A673 (cell line): ENCODE results near the gene IPO8. TPM values are rescaled to one million over a fixed set of nuclear protein-coding genes. Genes with fewer than 3 reads are reported as not detected.

Experiments used
- BruUV-seq: library from RNA; stranded (reverse); fragments of 400-500 nt; replicated peaks from 2 replicates; lab custom pipeline; 2021; lab: Mats Ljungman, UMichigan
- CTCF ChIA-PET: fragments of 300-600 bp; sonication (Branson Sonifier 250); formaldehyde crosslinking; loops from one replicate; lab custom pipeline; 2022; ENCODE audit warnings: antibody characterized with exemption; lab: Charles Lee
- POLR2A ChIA-PET: fragments of 300-600 bp; sonication (Branson Sonifier 250); formaldehyde crosslinking; loops from one replicate; lab custom pipeline; 2022; ENCODE audit warnings: antibody characterized with exemption; ENCODE audit not compliant: low non-redundant PET; lab: Charles Lee
- DNase-seq: peaks from one replicate; pipeline ENCODE4 v3.0.0-alpha.2; 2015; ENCODE audit warnings: low spot score
- H3K27ac ChIP-seq: fragments of 200-600 bp; sonication (generic); 2 replicates; pipeline ENCODE4 v1.5.1; 2016; ENCODE audit warnings: mixed run types, low read depth, mild to moderate bottlenecking, mixed read lengths, antibody characterized with exemption, low read length; ENCODE audit not compliant: poor library complexity, severe bottlenecking
- H3K27me3 ChIP-seq: fragments of 200-600 bp; sonication (generic); replicated peaks from 2 replicates; pipeline ENCODE4 v1.6.1; 2017; ENCODE audit warnings: mixed run types, low read depth, mild to moderate bottlenecking, mixed read lengths, antibody characterized with exemption, low read length; ENCODE audit not compliant: insufficient read depth, poor library complexity
- H3K36me3 ChIP-seq: fragments of 200-600 bp; sonication (generic); 2 replicates; pipeline ENCODE4 v1.6.1; 2016; ENCODE audit warnings: mixed run types, mild to moderate bottlenecking, mixed read lengths, antibody characterized with exemption, low read length; ENCODE audit not compliant: insufficient read depth, poor library complexity, severe bottlenecking
- H3K4me1 ChIP-seq: fragments of 200-600 bp; sonication (generic); 2 replicates; pipeline ENCODE4 v1.6.1; 2017; ENCODE audit warnings: mixed run types, mild to moderate bottlenecking, mixed read lengths, antibody characterized with exemption, low read length; ENCODE audit not compliant: insufficient read depth, poor library complexity, severe bottlenecking
- H3K4me3 ChIP-seq: fragments of 200-600 bp; sonication (generic); 2 replicates; pipeline ENCODE4 v1.5.1; 2016; ENCODE audit warnings: low read depth, mixed run types, mild to moderate bottlenecking, mixed read lengths, low read length; ENCODE audit not compliant: poor library complexity, severe bottlenecking
- H3K9me3 ChIP-seq: fragments of 200-600 bp; sonication (generic); 2 replicates; pipeline ENCODE4 v1.6.1; 2016; ENCODE audit warnings: mixed run types, low read depth, mild to moderate bottlenecking, mixed read lengths, antibody characterized with exemption, low read length; ENCODE audit not compliant: poor library complexity, severe bottlenecking
- CTCF ChIP-seq: fragments of 300-800, 200-600 bp; sonication (generic); conservative IDR thresholded peaks from 2 replicates; pipeline ENCODE4 v1.5.1; 2017; ENCODE audit warnings: low read depth, mild to moderate bottlenecking, antibody characterized with exemption, low read length, moderate library complexity, mixed read lengths
- EZH2 ChIP-seq: fragments of 200-600 bp; sonication (generic); IDR thresholded peaks from 2 replicates; pipeline ENCODE4 v1.6.1; 2017; ENCODE audit warnings: borderline replicate concordance, low read depth, mild to moderate bottlenecking, mixed read lengths, antibody characterized with exemption, low read length; ENCODE audit not compliant: poor library complexity, severe bottlenecking
- intact Hi-C: fragments of 100-400 bp; cut with micrococcal nuclease; formaldehyde crosslinking; loops from one replicate; pipeline ENCODE4 v1.10.0; 2022; ENCODE audit not compliant: unreplicated experiment
- total RNA-seq: library from RNA; stranded (reverse); gene quantifications from 2 replicates; pipeline ENCODE4 v1.2.3, GENCODE V29; 2021

Gene IPO8
- total RNA-seq, 1 experiment from 2014 or later, result 37.9 TPM

- ChIA-PET POLR2A (no interaction called here), CTCF (no interaction called here)
- no peak overlapping the region for H3K4me3 ChIP-seq
- H3K9me3 ChIP-seq, result no peaks in the 10 kb centered on the region
- TF ChIP-seq CTCF (no peak), EZH2 (no peak)
- H3K27me3 ChIP-seq, result no peaks in the 10 kb centered on the region
- no peak overlapping the region for H3K27ac ChIP-seq
- H3K4me1 ChIP-seq, result peaks cover 7% of the 10 kb centered on the region
- BruUV-seq, result no TSS peak
- no peak for DNase-seq
- H3K36me3 ChIP-seq, result no peaks in the 10 kb centered on the region
- intact Hi-C loops, result no loop called here
Measured at GRCh38 chr12:30729547-30729946, 33.9 kb upstream of the IPO8 start.

GRCh38 chr12:30726647-30727046 is 31.0 kb upstream of the IPO8 start:
- Histone ChIP-seq H3K4me3 (no peak overlapping the region), H3K9me3 (no peaks in the 10 kb centered on the region), H3K36me3 (no peaks in the 10 kb centered on the region), H3K4me1 (peaks cover 7% of the 10 kb centered on the region), H3K27ac (no peak overlapping the region), H3K27me3 (no peaks in the 10 kb centered on the region)
- DNase-seq, result no peak
- intact Hi-C loops, result no loop called here
- ChIA-PET POLR2A (interaction anchor here (0.5 kb wide), 1 partner anchor 59 kb away, joined by 4 read pairs; no protein-coding TSS in a partner anchor), CTCF (no interaction called here)
- TF ChIP-seq EZH2 (no peak), CTCF (no peak)
- BruUV-seq, result no TSS peak

- Histone ChIP-seq H3K27ac (no peak overlapping the region), H3K4me1 (peaks cover 7% of the 10 kb centered on the region), H3K4me3 (no peak overlapping the region), H3K36me3 (no peaks in the 10 kb centered on the region), H3K27me3 (no peaks in the 10 kb centered on the region), H3K9me3 (no peaks in the 10 kb centered on the region)
- intact Hi-C loops, result no loop called here
- BruUV-seq, result no TSS peak
- TF ChIP-seq EZH2 (no peak), CTCF (no peak)
- ChIA-PET POLR2A (no interaction called here), CTCF (no interaction called here)
- DNase-seq, result peak; percentile 69
Measured at GRCh38 chr12:30725739-30726138, 30.1 kb upstream of the IPO8 start.
